ENCODE results near the gene FAM185A. TPM values are rescaled to one million over a fixed set of nuclear protein-coding genes. Genes with fewer than 3 reads are reported as not detected.
"Not testable (repeated sequence)": the region's sequence is repeated elsewhere in the genome, so short reads cannot be mapped to it uniquely, and the experiment has no call there.

FAM185A gene
- total RNA-seq, 2 donors from 2014 or later: 8.2 to 15.6 TPM

- H3K4me3 Mint-ChIP-seq; H3K36me3 Mint-ChIP-seq; ATAC-seq; H3K4me1 Mint-ChIP-seq (ENCODE audit: low read depth in 2 of 2); H3K9me3 Mint-ChIP-seq; DNase-seq (ENCODE audit: low spot score); H3K27me3 Mint-ChIP-seq; H3K27ac Mint-ChIP-seq: not testable (repeated sequence)
These were observed 9.4 kb downstream of the FAM185A start for GRCh38 chr7:102758227-102758626.

DNA sequence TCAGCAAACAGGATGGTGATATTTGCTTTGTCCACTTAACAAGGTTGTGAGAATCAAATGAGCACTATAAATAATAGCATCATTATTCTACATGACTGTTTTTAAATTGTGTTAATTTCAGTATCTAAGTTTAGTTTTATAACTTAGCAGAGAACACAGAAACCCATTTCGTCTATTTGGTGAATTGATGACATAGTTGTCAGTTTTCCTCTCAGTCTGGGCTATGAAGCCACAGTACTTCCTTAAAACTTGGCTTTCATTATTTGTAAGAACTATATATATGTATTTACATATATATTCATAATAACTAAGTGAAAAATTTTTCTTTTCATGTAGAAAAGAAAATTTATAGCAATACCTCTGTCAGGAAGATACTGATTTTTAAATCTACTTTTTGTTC, 11.1 kb downstream of the FAM185A start:
- not testable (repeated sequence) for H3K27me3 Mint-ChIP-seq; DNase-seq (ENCODE audit: low spot score); H3K27ac Mint-ChIP-seq; H3K9me3 Mint-ChIP-seq; H3K4me1 Mint-ChIP-seq (ENCODE audit: low read depth in 2 of 2); H3K36me3 Mint-ChIP-seq; H3K4me3 Mint-ChIP-seq; ATAC-seq

DNA sequence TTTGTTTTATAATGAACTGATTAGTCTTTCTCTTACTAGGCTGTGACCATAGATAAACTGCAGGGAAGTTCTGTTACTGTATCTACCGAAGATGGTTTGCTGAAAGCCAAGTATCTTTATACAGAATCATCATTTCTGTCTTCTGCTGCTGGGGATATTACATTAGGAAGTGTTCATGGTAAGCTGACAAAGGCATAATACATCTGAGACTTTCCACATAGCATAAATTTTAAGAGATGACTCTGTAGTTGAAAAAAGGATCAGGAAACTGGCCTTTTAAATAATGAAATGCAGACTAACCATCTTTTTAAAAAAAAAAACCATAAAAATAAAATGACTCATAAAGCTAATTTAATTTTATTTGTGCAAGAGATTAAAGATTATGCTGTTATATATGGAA, 12.4 kb downstream of the FAM185A start:
- not testable (repeated sequence) for ATAC-seq; H3K9me3 Mint-ChIP-seq; H3K27ac Mint-ChIP-seq; DNase-seq (ENCODE audit: low spot score); H3K36me3 Mint-ChIP-seq; H3K4me1 Mint-ChIP-seq (ENCODE audit: low read depth in 2 of 2); H3K27me3 Mint-ChIP-seq; H3K4me3 Mint-ChIP-seq

GRCh38 chr7:102763295-102763905, 14.6 kb downstream of the FAM185A start:
- H3K27ac Mint-ChIP-seq; H3K4me1 Mint-ChIP-seq (ENCODE audit: low read depth in 2 of 2); H3K4me3 Mint-ChIP-seq; H3K27me3 Mint-ChIP-seq; H3K36me3 Mint-ChIP-seq; H3K9me3 Mint-ChIP-seq; ATAC-seq; DNase-seq (ENCODE audit: low spot score): not testable (repeated sequence)

- DNase-seq (ENCODE audit: low spot score); H3K4me1 Mint-ChIP-seq (ENCODE audit: low read depth in 2 of 2); H3K9me3 Mint-ChIP-seq; H3K27ac Mint-ChIP-seq; ATAC-seq; H3K4me3 Mint-ChIP-seq; H3K27me3 Mint-ChIP-seq; H3K36me3 Mint-ChIP-seq: not testable (repeated sequence)
These were observed 20.9 kb downstream of the FAM185A start for GRCh38 chr7:102769657-102770192.

DNA sequence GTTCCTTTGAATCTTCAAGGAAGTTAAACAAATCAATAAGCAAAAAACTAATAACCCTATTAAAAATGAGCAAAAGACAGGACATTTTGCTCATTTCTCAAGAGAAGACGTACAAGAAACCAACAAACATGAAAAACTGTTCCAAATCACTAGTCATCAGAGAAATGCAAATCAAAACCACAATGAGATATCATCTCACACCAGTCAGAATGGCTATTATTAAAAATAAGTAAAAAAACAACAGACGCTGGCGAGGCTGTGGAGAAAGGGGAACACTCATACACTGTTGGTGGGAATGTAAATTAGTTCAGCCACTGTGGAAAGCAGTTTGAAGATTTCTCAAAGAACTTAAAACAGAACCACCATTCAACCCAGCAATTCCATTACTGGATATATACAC, 21.7 kb downstream of the FAM185A start:
- DNase-seq (ENCODE audit: low spot score); H3K9me3 Mint-ChIP-seq; H3K27me3 Mint-ChIP-seq; H3K4me1 Mint-ChIP-seq (ENCODE audit: low read depth in 2 of 2); H3K36me3 Mint-ChIP-seq; H3K27ac Mint-ChIP-seq; ATAC-seq; H3K4me3 Mint-ChIP-seq: not testable (repeated sequence)

DNA sequence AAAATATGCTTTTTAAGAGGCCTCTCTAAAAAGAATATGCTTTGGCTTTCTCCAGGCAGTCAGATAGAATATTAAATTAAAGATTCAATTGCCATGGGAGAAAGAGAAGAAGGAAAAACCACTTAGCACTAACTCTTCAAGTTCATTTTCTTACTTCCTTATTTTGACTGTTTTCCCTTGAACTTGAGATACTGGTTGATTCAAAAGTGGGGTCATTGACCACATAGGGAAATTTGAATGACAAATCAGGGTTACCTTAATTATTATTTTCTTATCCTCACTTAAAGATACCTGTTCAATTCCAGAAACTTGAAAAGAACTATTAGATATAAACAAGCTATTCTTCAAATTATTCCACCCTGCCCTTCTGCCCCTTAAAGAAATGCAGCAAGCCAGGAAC, 27.4 kb downstream of the FAM185A start:
- H3K4me1 Mint-ChIP-seq (ENCODE audit: low read depth in 2 of 2): not testable (repeated sequence)

GRCh38 chr7:102778663-102779062, 29.9 kb downstream of the FAM185A start:
- not testable (repeated sequence) for H3K9me3 Mint-ChIP-seq; H3K4me1 Mint-ChIP-seq (ENCODE audit: low read depth in 2 of 2); DNase-seq (ENCODE audit: low spot score); H3K4me3 Mint-ChIP-seq; H3K27ac Mint-ChIP-seq; ATAC-seq; H3K27me3 Mint-ChIP-seq; H3K36me3 Mint-ChIP-seq

More for the DNA sequence above, 27.4 kb downstream of the FAM185A start:
- not testable (repeated sequence) for DNase-seq (ENCODE audit: low spot score); ATAC-seq; H3K36me3 Mint-ChIP-seq; H3K27me3 Mint-ChIP-seq; H3K27ac Mint-ChIP-seq; H3K9me3 Mint-ChIP-seq; H3K4me3 Mint-ChIP-seq

DNA sequence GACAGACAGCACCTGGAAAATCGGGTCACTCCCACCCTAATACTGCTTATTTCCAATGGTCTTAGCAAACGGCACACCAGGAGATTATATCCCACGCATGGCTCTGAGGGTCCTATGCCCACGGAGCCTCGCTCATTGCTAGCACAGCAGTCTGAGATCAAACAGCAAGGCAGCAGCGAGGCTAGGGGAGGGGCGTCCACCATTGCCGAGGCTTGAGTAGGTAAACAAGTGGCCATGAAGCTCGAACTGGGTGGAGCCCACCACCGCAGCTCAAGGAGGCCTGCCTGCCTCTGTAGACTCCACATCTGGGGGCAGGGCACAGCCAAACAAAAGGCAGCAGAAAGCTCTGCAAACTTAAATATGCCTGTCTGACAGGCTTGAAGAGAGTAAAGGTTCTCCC, 32.1 kb downstream of the FAM185A start:
- not testable (repeated sequence) for H3K4me3 Mint-ChIP-seq; H3K27ac Mint-ChIP-seq; H3K4me1 Mint-ChIP-seq (ENCODE audit: low read depth in 2 of 2); DNase-seq (ENCODE audit: low spot score); H3K27me3 Mint-ChIP-seq; H3K36me3 Mint-ChIP-seq; H3K9me3 Mint-ChIP-seq; ATAC-seq

DNA sequence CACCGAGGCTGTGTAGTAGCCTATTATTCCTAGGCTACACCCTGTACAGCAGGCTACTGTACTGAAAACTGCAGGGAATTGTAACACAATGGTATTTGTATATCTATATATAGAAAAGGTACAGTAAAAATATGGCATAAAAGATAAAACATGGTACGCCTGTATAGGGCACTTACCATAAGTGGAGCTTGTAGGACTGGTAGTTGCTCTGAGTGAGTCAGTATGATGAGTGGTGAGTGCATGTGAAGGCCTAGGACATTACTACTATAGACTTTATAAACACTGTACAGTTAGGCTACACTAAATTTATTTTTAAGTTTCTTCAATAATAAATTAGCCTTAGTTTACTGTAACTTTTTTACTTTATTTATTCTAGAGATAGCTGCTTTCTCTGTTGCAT, 40.0 kb downstream of the FAM185A start:
- not testable (repeated sequence) for DNase-seq (ENCODE audit: low spot score); H3K4me3 Mint-ChIP-seq; H3K27me3 Mint-ChIP-seq; H3K27ac Mint-ChIP-seq; H3K9me3 Mint-ChIP-seq; ATAC-seq; H3K4me1 Mint-ChIP-seq (ENCODE audit: low read depth in 2 of 2)
- peaks cover 11% of the 10 kb centered on the region for H3K36me3 Mint-ChIP-seq

DNA sequence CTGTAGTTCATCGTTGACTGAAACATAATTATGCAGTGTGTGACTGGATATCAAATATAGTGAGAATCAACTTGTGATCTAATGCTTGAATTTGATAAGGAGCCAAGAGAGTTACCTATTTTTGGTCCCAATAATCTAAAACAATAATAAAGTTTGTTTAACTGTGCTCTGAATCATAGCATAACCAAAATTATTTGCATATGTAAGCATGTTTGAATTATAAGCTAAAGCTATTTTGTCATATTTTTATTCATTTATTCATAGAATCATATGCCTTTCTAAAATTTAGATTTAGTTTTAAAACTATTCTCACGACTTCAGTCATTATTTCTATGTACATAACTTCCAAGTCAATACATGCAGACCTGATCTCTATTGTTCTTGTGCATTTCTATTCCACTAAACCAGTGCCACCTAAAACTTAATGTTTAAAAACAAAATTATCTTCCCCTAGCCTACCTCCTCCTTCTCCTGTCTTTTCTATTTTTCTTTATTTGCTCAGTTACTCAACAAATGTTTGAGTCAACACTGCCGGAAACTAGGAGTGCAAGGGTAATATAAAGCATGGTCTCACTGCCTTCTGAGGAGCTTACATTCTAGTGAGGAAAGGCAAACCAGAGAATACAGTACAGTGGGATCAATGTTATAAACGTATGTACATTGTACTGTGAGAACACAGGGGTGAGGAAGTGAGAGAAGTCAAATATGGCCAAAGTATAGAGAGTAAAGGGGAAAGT, 41.7 kb downstream of the FAM185A start:
- not testable (repeated sequence) for H3K27me3 Mint-ChIP-seq; DNase-seq (ENCODE audit: low spot score); H3K9me3 Mint-ChIP-seq; H3K27ac Mint-ChIP-seq; H3K4me3 Mint-ChIP-seq; H3K4me1 Mint-ChIP-seq (ENCODE audit: low read depth in 2 of 2); ATAC-seq
- H3K36me3 Mint-ChIP-seq: peaks cover 11% of the 10 kb centered on the region

DNA sequence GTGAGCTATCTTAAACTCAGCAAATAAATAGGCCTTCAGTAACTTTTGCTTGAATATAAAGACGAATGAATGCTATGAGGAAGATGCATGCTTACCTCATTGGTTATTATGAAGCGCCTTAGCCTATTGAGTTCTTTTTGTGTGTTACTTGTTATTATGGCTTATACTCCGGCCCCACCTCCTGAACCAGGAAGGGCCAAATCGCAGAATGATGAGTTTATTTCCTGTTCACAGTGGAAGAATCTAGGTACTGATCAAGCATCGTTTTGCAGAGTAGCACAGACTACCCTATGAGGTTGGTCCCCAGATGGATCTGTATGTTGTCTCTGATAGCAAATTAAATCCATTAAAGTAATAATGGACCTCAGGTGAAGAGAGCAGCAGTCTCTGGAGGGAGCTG, 42.6 kb downstream of the FAM185A start:
- H3K9me3 Mint-ChIP-seq; DNase-seq (ENCODE audit: low spot score): not testable (repeated sequence)

GRCh38 chr7:102791831-102792230, 43.0 kb downstream of the FAM185A start:
- not testable (repeated sequence) for H3K4me3 Mint-ChIP-seq; H3K9me3 Mint-ChIP-seq; H3K27ac Mint-ChIP-seq; DNase-seq (ENCODE audit: low spot score); H3K4me1 Mint-ChIP-seq (ENCODE audit: low read depth in 2 of 2); ATAC-seq; H3K27me3 Mint-ChIP-seq
- H3K36me3 Mint-ChIP-seq: peaks cover 11% of the 10 kb centered on the region

More for the DNA sequence above, 42.6 kb downstream of the FAM185A start:
- H3K36me3 Mint-ChIP-seq: peaks cover 11% of the 10 kb centered on the region
- H3K4me3 Mint-ChIP-seq; H3K4me1 Mint-ChIP-seq (ENCODE audit: low read depth in 2 of 2); ATAC-seq; H3K27ac Mint-ChIP-seq; H3K27me3 Mint-ChIP-seq: not testable (repeated sequence)

- H3K36me3 Mint-ChIP-seq: peaks cover 15% of the 10 kb centered on the region
- H3K27me3 Mint-ChIP-seq; H3K27ac Mint-ChIP-seq; ATAC-seq; H3K4me3 Mint-ChIP-seq; H3K4me1 Mint-ChIP-seq (ENCODE audit: low read depth in 2 of 2); H3K9me3 Mint-ChIP-seq; DNase-seq (ENCODE audit: low spot score): not testable (repeated sequence)
These were observed 45.8 kb downstream of the FAM185A start for GRCh38 chr7:102794567-102794966.

Data from natural killer cell treated with Interleukin-12 subunit alpha and Interleukin-12 subunit beta and Interleukin-15 and Interleukin-18, amount 100 ng/mL, for 72 hours (primary cell).